Astrocyte of the spinal cord (primary cell): Measurements from ENCODE around the gene SH2D7.

Experiments used
- DNase-seq: peaks from one replicate; pipeline ENCODE4 v3.0.0; 2011; ENCODE audit warnings: low read depth, low spot score
- H3K4me3 ChIP-seq: 2 replicates; pipeline ENCODE4 v1.5.1; 2011; ENCODE audit warnings: low read depth, mild to moderate bottlenecking, low read length, moderate library complexity
- in situ Hi-C: cut with HindIII; loops from 2 replicates; pipeline ENCODE4 v1.10.0; 2017; ENCODE audit warnings: low sequenced_read_pairs
- TF ChIP-seq, protein P1 (sequence below): IDR thresholded peaks from 2 replicates; pipeline ENCODE4 v1.5.1; 2012; ENCODE audit warnings: low read depth, mild to moderate bottlenecking, low read length, inconsistent platforms

Gene SH2D7

DNA sequence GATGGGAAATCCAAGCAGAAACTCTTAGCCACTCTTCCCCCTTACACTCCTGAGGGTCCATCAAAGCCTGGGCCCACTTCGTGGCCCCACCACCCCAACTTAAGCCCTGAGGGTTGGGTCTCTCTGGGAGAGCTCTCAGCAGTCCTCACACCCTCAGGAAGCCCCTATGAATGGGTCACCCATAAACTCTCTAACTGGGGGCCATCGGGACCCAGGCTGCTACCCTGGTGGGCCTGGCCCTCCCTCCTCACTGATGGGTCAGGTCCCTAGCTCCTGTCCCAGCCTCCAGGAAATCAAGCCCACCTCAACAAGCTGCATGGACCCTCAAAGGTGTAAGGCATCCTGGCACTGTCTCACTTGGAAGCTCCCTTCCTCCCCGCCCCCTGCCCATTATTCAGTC lies 19.4 kb downstream of the SH2D7 start:
- in situ Hi-C loops = no loop called here
- H3K4me3 ChIP-seq = no peak overlapping the region
- DNase-seq = no peak
- TF ChIP-seq, protein P1, sequence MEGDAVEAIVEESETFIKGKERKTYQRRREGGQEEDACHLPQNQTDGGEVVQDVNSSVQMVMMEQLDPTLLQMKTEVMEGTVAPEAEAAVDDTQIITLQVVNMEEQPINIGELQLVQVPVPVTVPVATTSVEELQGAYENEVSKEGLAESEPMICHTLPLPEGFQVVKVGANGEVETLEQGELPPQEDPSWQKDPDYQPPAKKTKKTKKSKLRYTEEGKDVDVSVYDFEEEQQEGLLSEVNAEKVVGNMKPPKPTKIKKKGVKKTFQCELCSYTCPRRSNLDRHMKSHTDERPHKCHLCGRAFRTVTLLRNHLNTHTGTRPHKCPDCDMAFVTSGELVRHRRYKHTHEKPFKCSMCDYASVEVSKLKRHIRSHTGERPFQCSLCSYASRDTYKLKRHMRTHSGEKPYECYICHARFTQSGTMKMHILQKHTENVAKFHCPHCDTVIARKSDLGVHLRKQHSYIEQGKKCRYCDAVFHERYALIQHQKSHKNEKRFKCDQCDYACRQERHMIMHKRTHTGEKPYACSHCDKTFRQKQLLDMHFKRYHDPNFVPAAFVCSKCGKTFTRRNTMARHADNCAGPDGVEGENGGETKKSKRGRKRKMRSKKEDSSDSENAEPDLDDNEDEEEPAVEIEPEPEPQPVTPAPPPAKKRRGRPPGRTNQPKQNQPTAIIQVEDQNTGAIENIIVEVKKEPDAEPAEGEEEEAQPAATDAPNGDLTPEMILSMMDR = no peak

DNA sequence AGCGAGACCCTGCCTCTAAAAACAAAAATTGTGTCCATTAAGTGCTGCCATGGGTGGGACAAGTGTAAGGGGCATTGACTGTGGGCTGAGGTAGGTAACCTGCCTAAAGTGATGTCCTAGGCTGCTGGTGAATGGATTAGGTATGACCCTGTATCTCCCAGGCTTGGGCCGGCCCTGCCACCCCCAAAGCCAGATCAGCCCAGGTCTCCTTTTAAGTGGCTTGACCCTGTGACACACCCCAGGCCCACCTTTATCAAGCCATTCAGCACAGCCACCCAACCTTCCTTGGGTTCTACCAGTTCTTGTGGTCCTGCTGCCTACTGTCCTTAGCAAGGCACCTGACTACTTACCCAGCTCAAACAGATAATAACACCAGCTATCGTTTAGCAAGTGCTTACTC lies 20.2 kb downstream of the SH2D7 start:
- in situ Hi-C loops = no loop called here
- DNase-seq = no peak
- TF ChIP-seq, protein P1 = no peak

DNA sequence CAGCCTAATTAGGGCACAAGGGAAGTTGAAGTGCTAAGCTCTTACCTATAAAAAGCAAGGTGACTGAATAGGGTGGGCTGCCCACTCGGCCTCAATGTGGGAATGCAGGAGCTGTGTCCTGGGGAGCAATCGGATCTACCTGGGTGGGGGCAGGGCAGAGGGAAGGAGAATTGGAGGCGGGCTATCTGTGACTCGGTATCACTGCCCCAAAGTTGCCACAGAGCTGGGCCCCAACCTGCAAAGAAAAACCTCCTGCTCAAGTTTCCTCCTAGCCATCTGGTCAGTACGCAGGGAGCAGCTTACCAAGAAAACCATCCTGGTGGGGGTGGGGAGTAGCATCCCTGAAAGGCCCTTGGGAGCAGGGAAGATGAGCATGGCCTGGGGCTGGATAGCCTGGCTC lies 28.2 kb downstream of the SH2D7 start:
- in situ Hi-C loops = no loop called here
- no peak for DNase-seq
- no peak overlapping the region for H3K4me3 ChIP-seq
- TF ChIP-seq, protein P1 = no peak

More for the DNA sequence above, 20.2 kb downstream of the SH2D7 start:
- no peak overlapping the region for H3K4me3 ChIP-seq

DNA sequence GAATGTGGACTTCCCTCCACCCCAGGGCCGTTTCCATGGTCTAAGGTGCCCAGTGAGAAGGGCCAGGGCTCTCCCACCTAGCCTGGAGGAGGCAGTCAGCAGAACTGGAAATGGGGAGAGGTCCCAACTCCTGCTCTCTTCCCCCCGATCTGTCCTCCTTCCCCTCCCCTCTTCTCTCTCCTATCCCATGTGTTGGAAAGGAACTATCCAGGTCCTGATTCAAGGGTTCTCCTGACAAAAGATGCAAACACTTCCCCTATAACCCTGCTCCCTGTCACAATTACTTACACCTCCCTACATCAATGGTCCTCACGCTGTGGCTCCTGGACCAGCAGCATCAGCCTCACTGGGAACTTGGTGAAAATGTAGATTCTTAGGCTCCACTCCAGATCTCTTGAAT lies 32.9 kb downstream of the SH2D7 start:
- DNase-seq = no peak
- H3K4me3 ChIP-seq = no peak overlapping the region
- TF ChIP-seq, protein P1 = no peak
- in situ Hi-C loops = no loop called here

DNA sequence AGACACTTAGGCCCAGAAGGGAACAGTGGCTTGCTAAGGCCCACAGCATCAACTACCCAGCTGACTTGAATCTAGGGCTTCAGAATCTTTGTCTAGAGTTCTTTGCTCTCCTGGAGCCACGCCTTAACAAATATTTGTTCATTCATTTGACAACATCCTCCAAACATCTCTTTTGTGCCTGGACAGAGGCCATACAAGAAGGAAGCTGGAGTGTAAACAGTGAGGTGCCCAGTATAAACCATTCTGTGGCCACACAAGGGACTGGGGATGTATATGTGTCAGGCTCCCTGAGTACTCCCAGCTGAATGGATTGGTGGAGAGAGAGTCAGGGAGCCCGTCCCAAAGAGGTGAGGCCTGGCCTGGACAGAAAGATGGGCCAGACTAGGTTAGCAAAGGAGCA lies 35.5 kb downstream of the SH2D7 start:
- TF ChIP-seq, protein P1 = no peak
- in situ Hi-C loops = no loop called here
- no peak for DNase-seq
- no peak overlapping the region for H3K4me3 ChIP-seq

DNA sequence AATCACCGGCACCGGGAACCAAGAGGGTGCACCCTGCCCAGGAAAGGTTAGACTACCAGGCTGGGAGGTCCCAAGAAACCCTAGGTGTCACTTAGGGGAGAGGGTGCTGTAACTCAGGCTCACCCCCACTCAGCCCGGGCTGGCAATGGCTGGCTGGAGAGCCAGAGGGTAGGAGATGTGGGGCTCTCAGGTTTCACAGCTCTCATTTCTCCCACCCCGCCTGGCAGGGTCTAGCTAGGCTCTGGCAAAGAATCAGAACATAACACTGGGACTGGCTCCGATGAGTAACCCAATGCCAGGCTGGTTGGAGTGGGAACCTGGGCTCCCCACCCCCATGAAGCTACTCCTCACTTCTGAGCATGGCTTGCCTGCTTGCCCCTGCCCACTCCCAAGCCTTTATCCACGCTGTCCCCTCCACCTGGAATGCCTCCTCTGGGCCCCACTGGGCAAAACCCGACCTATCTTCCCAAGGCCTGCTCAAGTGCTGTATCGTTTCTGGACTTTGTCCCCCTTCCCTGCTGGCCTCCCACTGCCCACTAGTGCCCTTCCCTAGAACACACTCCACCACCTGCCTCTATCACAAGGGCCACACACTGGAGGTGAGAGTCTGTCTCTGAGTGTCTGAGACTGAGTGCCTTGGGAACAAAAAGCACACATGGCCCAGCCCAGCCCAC lies 36.9 kb downstream of the SH2D7 start:
- in situ Hi-C loops = no loop called here
- TF ChIP-seq, protein P1 = no peak
- no peak for DNase-seq
- no peak overlapping the region for H3K4me3 ChIP-seq
